Sigmoid colon (tissue), 4 donors: ENCODE data around the gene KRT80.

ENCODE experiments used
- EP300 ChIP-seq, 4 donors: sonication (generic); formaldehyde crosslinking; IDR thresholded peaks; one replicate each; pipeline ENCODE4 v1.6.1; 2017; ENCODE audit warnings: antibody characterized with exemption in 4 of 4
- POLR2A ChIP-seq, 2 donors: fragments of 450-650 bp; IDR thresholded peaks; one replicate each; pipeline ENCODE4 v1.6.1; 2016; ENCODE audit warnings: antibody characterized with exemption in 2 of 2, mild to moderate bottlenecking in 2 of 2, moderate library complexity in 2 of 2
- POLR2AphosphoS5 ChIP-seq, 4 donors: sonication (generic); formaldehyde crosslinking; IDR thresholded peaks; one replicate each; pipeline ENCODE4 v1.6.1; 2017; ENCODE audit warnings: antibody characterized with exemption in 4 of 4
- TF ChIP-seq, protein P1 (sequence below), 4 experiments: fragments of 450-650 bp in 3 of 4; fragments of 200-600 bp in 1 of 4; IDR thresholded peaks; one replicate each; pipeline ENCODE4 v1.5.1; 2016 to 2019; ENCODE audit warnings: antibody characterized with exemption in 4 of 4, mild to moderate bottlenecking in 3 of 4, moderate library complexity in 2 of 4

DNA sequence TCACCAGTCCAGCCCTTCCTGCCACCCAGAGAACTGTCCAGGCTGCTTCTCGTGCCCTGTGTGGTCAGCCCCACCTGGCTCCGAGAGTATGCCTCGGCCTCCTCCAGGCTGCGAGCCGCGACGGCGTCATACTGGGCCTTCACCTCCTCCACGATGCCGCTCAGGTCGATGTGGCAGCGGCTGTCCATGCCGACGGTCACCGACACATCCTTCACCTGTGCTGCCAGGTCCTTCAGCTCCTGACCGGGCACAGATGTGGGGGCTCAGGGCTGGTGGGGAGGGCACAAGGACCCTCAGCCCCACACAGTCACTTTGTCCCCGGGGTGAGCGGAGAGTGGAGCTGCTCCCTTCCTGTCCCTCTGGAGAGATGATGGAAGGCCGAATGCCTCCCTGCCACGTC is 18.3 kb downstream of the KRT80 start:
- TF ChIP-seq, protein P1, sequence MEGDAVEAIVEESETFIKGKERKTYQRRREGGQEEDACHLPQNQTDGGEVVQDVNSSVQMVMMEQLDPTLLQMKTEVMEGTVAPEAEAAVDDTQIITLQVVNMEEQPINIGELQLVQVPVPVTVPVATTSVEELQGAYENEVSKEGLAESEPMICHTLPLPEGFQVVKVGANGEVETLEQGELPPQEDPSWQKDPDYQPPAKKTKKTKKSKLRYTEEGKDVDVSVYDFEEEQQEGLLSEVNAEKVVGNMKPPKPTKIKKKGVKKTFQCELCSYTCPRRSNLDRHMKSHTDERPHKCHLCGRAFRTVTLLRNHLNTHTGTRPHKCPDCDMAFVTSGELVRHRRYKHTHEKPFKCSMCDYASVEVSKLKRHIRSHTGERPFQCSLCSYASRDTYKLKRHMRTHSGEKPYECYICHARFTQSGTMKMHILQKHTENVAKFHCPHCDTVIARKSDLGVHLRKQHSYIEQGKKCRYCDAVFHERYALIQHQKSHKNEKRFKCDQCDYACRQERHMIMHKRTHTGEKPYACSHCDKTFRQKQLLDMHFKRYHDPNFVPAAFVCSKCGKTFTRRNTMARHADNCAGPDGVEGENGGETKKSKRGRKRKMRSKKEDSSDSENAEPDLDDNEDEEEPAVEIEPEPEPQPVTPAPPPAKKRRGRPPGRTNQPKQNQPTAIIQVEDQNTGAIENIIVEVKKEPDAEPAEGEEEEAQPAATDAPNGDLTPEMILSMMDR (IDR thresholded peaks at IDR 0.05), result no peak
- TF ChIP-seq POLR2AphosphoS5 (IDR thresholded peaks at IDR 0.05) (no peak), POLR2A (IDR thresholded peaks at IDR 0.05) (no peak), EP300 (IDR thresholded peaks at IDR 0.05) (no peak)
